Right lobe of liver (tissue), 6 donors: ENCODE results near the gene MAL. TPM values are rescaled to one million over a fixed set of nuclear protein-coding genes. Genes with fewer than 3 reads are reported as not detected.

Experiments
- ATAC-seq, 4 donors: fragments of 200-7000 bp; cut with Tn5 transposase; one replicate each; pipeline ENCODE4 v1.9.1; 2020; ENCODE audit warnings: mild to moderate bottlenecking in 4 of 4, moderate library complexity in 4 of 4
- DNase-seq, 3 donors: peaks; one replicate each; pipeline ENCODE4 v3.0.0-alpha.2; 2020
- H3K27ac ChIP-seq, 3 donors: fragments of 200-600 bp; one replicate each; pipeline ENCODE4 v1.8.0; 2022
- H3K27me3 ChIP-seq, 2 donors: fragments of 200-600 bp; one replicate each; pipeline ENCODE4 v1.8.0; 2022
- H3K36me3 ChIP-seq, 4 donors: fragments of 200-600 bp; sonication (generic) in 1 of 4; one replicate each; pipeline versions ENCODE4 v1.5.1 to v1.8.0; 2017 to 2022; ENCODE audit warnings: control low read depth in 1 of 4
- H3K4me1 ChIP-seq, 4 donors: fragments of 200-600 bp; sonication (generic) in 1 of 4; one replicate each; pipeline versions ENCODE4 v1.5.1 to v1.8.0; 2017 to 2022; ENCODE audit warnings: control low read depth in 1 of 4
- H3K4me3 ChIP-seq, 3 donors: fragments of 200-600 bp; one replicate each; pipeline ENCODE4 v1.8.0; 2022
- H3K9me3 ChIP-seq, 4 donors: fragments of 200-600 bp; sonication (generic) in 1 of 4; one replicate each; pipeline versions ENCODE4 v1.5.1 to v1.8.0; 2017 to 2022; ENCODE audit warnings: control low read depth in 1 of 4
- POLR2A ChIP-seq: fragments of 450-650 bp; IDR thresholded peaks from one replicate; pipeline ENCODE4 v1.6.1; 2017; ENCODE audit warnings: antibody characterized with exemption, mild to moderate bottlenecking
- WGBS: methylation state at CpG from one replicate; pipeline ENCODE4 v1.1.6; 2018; ENCODE audit warnings: low coverage, low lambda C conversion rate; ENCODE audit not compliant: insufficient coverage; ENCODE audit errors: missing lambda C conversion rate; 5-methylcytosine and 5-hydroxymethylcytosine counted together
- intact Hi-C, 2 donors: fragments of 100-400 bp; cut with DNase I; formaldehyde crosslinking; loops; one replicate each; pipeline versions ENCODE4 v1.11.2 to v1.14.1; 2022
- total RNA-seq, 6 experiments: library from RNA; depleted of rRNA in 2 of 6; stranded (reverse); fragments of >200 nt in 2 of 6; fragmentation: NEBNext Ultra II Directional in 3 of 6; extraction: Animal tissue kit (Norgen Biotek cat#: 25700) in 3 of 6; gene quantifications; one replicate each; pipeline versions ENCODE4 v1.1.0 to v1.2.4, GENCODE V29; 2016 to 2023
- TF ChIP-seq, protein P1 (sequence below), 4 donors: fragments of 200-600 bp in 3 of 4; fragments of 450-650 bp in 1 of 4; IDR thresholded peaks; one replicate each; pipeline versions ENCODE4 v1.5.1 to v1.8.0; 2016 to 2022; ENCODE audit warnings: antibody characterized with exemption in 4 of 4, mild to moderate bottlenecking in 2 of 4
- donor health status: DM: no; HTN: yes; CAD: no.
- donor health status: DM: no; HTN: no; CAD: no.
- donor health status: DM: no; HTN: no; CAD: no.
- donor health status: DM: no; HTN: yes; CAD: no.
- donor health status: DM: no; HTN: yes; CAD: no.

The MAL gene
- total RNA-seq, 6 experiments from 2014 or later: 0.24 TPM; not detected in 5

DNA sequence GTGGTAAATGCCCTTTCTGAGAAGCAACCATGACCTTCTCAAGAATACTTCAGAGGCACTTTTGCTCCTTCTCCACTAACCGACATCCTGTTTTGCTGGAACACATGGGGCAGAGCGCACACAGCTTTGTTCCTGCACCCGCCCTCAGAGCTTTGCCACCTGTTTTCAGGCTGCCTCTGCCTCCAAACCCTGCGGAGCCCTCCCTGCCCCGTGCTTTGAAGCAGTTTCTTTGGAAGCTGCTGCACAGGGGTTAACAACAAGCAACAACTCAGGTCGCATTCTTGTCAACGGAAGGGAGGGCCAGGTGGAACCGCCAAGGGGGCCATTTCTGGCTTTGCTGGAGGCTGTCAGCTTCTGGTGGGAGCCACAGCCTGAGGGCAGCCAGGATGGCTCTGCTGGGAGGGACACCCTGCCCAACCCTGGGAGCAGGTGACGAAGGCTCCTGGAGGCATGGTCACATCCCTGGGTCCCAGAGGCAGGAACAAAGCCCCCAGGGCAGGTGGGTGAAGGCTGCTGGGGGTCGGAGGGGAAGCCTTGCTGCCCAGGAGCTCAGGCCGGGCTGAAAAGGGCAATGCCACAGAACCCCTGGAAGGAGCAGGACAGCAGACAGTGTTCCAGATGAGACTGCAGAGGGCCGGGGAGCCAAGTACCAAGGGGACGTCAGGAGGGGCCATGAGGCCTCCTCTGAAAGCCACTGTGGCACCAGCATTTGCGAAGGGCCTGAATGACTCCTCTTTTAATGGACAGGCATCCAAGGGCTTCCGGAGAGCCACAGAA lies 49.3 kb downstream of the MAL start:
- DNase-seq (no peak), ATAC-seq (no peak)
- WGBS: 37% methylated on average over 8 of the region's 15 CpGs
- Histone ChIP-seq H3K27me3 (no peaks in the 10 kb centered on the region), H3K27ac (no peak overlapping the region), H3K9me3 (no peaks in the 10 kb centered on the region), H3K36me3 (no peaks in the 10 kb centered on the region), H3K4me3 (no peak overlapping the region), H3K4me1 (peaks cover 0 to 8% (median 3%) of the 10 kb centered on the region in 4 donors)
- intact Hi-C loops: no loop called here
- no peak for TF ChIP-seq POLR2A
- TF ChIP-seq, protein P1, sequence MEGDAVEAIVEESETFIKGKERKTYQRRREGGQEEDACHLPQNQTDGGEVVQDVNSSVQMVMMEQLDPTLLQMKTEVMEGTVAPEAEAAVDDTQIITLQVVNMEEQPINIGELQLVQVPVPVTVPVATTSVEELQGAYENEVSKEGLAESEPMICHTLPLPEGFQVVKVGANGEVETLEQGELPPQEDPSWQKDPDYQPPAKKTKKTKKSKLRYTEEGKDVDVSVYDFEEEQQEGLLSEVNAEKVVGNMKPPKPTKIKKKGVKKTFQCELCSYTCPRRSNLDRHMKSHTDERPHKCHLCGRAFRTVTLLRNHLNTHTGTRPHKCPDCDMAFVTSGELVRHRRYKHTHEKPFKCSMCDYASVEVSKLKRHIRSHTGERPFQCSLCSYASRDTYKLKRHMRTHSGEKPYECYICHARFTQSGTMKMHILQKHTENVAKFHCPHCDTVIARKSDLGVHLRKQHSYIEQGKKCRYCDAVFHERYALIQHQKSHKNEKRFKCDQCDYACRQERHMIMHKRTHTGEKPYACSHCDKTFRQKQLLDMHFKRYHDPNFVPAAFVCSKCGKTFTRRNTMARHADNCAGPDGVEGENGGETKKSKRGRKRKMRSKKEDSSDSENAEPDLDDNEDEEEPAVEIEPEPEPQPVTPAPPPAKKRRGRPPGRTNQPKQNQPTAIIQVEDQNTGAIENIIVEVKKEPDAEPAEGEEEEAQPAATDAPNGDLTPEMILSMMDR (IDR thresholded peaks at IDR 0.05): no peak

DNA sequence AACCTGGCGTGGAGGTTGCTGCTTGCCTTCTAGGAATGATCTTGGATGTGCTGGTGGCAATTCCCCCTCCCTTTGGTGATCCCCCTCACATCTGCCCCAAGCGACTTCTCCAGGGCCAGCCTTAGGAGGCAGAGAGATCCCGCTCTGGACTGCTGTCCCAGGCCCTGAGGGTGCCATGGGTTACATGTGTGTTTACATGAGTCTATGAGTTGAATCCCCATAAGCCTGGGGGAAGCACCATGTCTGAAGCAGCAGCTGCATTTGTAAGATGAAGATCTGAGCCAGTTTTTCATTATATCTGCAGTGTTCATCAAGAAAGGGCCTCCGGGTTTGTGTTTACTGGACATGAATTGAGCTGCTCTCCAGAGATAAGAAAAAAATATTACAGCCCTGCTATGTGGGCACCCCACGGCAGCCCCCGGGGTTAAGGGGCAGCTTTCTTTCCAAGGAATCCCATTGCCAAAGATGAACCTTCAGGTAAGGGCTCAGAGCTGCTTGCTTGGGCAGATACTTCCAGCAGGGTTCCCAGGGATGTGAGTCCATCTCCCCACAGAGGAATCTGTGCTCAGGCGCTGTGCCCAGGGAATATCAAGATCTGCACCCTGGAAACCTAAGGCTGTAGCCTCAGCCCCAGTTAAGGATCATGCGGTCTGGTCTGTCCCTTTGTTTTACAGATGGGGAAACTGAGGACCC lies 50.1 kb downstream of the MAL start:
- H3K4me1 ChIP-seq: peaks cover 0 to 8% (median 3%) of the 10 kb centered on the region in 4 donors
- WGBS: 90% methylated on average over 2 of the region's 8 CpGs
- intact Hi-C loops: no loop called here
- no peak for ATAC-seq
- TF ChIP-seq POLR2A: no peak
- TF ChIP-seq, protein P1 (IDR thresholded peaks at IDR 0.05): no peak
- no peak overlapping the region for H3K27ac ChIP-seq
- H3K9me3 ChIP-seq: no peaks in the 10 kb centered on the region
- H3K36me3 ChIP-seq: no peaks in the 10 kb centered on the region
- H3K4me3 ChIP-seq: no peak overlapping the region
- no peak for DNase-seq
- H3K27me3 ChIP-seq: no peaks in the 10 kb centered on the region

DNA sequence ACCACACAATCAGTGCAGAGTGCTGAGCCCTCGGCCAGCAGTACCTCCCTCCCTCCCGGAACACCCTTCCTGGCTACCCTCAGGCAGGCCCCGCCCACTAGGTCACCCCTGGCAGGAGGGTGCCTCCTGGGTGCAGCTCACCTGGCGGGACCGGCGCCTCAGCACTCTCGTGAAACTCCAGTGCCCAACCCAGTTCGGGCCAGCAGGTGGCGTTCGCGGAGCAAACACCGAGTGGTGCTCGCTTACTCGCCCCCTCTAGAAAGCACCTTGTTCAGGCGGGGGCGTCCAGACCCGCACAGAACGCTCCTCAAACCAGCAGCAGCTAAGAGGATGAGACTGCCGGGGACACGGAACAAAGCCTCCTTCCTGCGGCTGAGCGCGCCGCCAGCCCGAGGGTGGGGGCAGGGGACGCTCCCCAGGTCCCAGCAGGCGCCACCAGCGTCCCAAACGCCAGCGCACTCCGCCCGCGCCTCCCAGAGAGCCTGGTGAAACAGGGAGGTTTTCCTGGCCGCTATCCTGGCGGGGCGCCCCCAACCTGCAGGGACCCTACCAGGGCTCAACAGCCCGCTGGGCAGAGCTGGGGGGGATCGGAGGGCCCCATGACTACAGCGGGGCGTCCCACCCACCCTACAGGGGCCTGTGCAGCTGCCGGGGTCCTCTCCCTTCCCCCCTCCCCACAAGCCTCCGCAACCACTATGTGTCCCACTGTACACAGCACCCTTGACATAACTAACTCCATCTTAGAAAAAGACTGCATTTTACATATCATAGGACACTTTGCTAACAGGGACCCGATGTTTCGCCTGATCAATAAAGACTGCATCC lies 51.4 kb downstream of the MAL start:
- Histone ChIP-seq H3K4me3 (peak overlapping the region; percentile 37 to 52 (median 48)), H3K27me3 (no peaks in the 10 kb centered on the region), H3K27ac (no peak overlapping the region), H3K36me3 (no peaks in the 10 kb centered on the region), H3K9me3 (no peaks in the 10 kb centered on the region), H3K4me1 (peaks cover 0 to 8% (median 3%) of the 10 kb centered on the region in 4 donors)
- ATAC-seq: peak; percentile 94 to 97 (median 96)
- intact Hi-C loops: no loop called here
- no peak for TF ChIP-seq POLR2A
- TF ChIP-seq, protein P1 (IDR thresholded peaks at IDR 0.05): peak; percentile 67 to 87 (median 80)
- DNase-seq: peak; percentile 80 to 82 (median 82)
- WGBS: 40% methylated on average over 3 of the region's 44 CpGs

DNA sequence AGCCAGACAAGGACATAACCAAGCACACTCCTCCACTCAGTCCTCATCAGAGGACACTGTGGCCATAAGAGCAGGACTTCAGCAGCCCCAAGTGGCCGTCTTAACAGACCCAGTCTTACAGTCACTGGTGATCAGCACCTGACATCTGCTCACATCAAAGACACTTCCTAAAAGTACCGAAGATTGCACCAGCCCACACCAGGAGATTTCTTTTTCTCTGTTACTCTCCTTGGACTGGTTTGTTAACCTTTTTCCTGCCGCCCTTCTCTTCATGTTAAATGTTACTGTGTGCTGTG lies 52.0 kb downstream of the MAL start:
- 36% methylated on average over 2 of the region's 3 CpGs for WGBS
- intact Hi-C loops: no loop called here
- DNase-seq (no peak), ATAC-seq (no peak)
- H3K27me3 ChIP-seq: no peaks in the 10 kb centered on the region
- H3K36me3 ChIP-seq: no peaks in the 10 kb centered on the region
- no peak overlapping the region for H3K27ac ChIP-seq
- H3K9me3 ChIP-seq: no peaks in the 10 kb centered on the region
- no peak overlapping the region for H3K4me3 ChIP-seq
- TF ChIP-seq POLR2A: no peak
- TF ChIP-seq, protein P1 (IDR thresholded peaks at IDR 0.05): no peak
- peaks cover 0 to 8% (median 3%) of the 10 kb centered on the region in 4 donors for H3K4me1 ChIP-seq
